ENCODE results near the gene MTG1.
"Not testable (repeated sequence)": the region's sequence is repeated elsewhere in the genome, so short reads cannot be mapped to it uniquely, and the experiment has no call there.

Gene MTG1

DNA sequence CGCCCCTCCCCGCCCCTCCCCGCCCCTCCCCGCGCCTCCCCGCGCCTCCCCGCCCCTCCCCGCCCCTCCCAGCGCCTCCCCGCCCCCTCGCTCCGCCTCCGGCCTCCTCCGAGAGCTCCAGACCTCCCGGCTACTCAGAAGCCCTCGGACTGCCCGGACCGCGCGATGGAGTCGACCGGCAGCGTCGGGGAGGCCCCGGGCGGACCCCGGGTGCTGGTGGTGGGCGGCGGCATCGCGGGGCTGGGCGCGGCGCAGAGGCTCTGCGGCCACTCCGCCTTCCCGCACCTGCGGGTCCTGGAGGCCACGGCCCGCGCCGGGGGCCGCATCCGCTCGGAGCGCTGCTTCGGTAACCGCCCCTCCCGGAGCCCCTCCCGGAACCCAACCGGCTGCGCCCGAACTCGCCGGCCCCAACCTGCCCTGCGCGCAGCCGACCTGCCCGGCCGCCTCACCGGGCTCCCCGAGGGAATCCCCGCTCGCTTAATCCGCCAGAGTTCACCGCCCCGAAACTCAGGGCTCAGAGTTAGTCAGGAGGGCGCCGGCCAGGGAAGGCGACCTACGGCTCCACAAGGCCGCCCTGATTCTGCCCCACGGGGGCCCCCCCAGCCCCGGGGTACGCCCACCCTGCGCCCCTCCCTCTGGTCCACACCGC lies 14.7 kb upstream of the MTG1 start, which contains the start of gene PAOX:
Gene PAOX, plus strand, starts transcription at position 111 of the 649 bp plus-strand sequence. Its CDS starts 55 bp downstream, at position 166.
- no peak for DNase-seq

GRCh38 chr10:133379801-133380666 lies 13.9 kb upstream of the MTG1 start:
- no peak for DNase-seq

GRCh38 chr10:133381036-133381435 lies 12.9 kb upstream of the MTG1 start:
- no peak for DNase-seq

GRCh38 chr10:133383551-133383950 lies 10.4 kb upstream of the MTG1 start:
- no peak for DNase-seq

GRCh38 chr10:133384071-133384470 lies 9.9 kb upstream of the MTG1 start:
- no peak for DNase-seq

GRCh38 chr10:133385214-133385613 lies 8.7 kb upstream of the MTG1 start:
- DNase-seq, result no peak

DNA sequence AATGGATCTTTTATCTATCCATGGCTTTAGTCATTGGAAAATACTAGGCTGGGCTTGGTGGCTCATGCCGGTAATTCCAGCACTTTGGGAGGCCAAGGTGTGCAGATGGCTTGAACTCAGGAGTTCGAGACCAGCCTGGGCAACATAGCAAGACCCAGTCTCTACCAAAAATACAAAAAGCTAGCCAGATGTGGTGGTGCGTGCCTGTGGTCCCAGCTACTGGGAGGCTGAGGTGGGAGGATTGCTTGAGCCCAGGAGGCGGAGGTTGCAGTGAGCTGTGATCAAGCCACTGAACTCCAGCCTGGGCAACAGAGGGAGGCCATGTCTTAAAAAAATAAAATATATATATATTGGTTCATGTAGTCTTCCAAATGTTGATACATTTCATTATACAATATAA lies 7.0 kb upstream of the MTG1 start:
- not testable (repeated sequence) for DNase-seq

DNA sequence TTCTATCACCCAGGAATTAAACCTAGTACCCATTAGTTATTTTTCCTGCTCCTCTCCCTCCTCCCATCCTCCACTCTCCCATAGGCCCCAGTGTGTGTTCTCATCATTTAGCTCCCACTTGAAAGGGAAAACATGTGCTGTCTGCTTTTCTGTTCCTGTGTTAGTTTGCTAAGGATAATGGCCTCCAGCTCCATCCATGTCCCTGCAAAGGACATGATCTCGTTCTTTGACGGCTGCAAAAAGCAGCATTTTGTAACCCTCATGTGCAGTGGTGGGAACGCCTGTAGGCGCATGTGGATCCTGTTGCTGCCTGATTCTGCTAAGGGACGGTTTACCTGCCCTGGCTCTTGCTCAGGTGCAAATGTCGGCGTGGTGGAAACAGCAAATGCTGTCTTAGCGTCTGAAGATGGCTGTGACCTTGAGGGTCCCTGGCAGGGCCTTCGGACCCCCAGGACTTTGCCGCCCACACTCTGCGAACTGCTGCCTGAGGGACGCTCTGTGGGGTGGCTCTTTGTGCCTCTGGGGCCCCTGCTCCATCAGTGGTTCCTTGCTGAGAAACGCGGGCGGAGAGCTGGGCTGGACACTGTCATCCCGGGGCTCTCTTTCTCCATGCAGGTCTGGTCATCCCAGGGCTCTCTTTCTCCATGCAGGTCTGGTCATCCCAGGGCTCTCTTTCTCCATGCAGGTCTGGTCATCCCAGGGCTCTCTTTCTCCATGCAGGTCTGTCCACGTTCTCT lies 5.6 kb upstream of the MTG1 start:
- DNase-seq, result no peak

DNA sequence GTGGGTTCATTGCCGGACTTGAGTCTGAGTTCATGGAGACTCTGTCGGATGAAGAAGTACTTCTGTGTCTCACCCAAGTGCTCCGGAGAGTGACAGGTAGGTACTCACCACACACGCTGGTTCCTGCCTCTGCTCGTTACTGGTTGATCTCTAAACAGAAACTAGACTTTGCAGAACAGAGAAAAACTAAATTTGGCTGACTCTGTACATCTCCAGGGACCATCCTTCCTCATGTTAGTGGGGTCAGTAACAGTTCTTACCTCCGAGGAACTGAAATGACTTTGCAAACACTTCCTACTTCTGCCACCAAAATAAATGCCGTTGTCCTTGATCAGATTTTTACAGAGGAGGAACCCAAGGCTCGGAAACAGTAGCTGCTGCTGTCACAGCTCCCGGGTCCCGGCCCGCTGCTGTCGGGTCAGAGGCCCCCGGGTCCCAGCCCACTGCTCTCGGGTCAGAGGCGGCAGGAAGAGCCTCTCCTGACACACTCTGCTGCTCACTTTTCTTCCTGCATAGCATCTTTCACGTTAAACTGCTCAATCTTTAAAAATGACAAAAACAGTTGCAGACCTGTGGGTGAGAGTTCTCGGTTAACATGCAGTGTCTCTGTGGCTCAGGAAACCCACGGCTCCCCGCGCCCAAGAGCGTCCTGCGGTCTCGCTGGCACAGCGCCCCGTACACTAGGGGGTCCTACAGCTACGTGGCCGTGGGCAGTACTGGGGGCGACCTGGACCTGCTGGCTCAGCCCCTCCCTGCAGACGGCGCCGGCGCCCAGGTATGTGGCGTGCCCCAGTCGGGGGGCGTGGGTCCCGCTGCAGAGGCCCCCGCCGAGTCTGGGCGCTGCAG lies 4.8 kb upstream of the MTG1 start:
- no peak for DNase-seq

GRCh38 chr10:133390597-133391248 lies 3.2 kb upstream of the MTG1 start:
- DNase-seq, result no peak

GRCh38 chr10:133391249-133391635 lies 2.7 kb upstream of the MTG1 start:
- no peak for DNase-seq

DNA sequence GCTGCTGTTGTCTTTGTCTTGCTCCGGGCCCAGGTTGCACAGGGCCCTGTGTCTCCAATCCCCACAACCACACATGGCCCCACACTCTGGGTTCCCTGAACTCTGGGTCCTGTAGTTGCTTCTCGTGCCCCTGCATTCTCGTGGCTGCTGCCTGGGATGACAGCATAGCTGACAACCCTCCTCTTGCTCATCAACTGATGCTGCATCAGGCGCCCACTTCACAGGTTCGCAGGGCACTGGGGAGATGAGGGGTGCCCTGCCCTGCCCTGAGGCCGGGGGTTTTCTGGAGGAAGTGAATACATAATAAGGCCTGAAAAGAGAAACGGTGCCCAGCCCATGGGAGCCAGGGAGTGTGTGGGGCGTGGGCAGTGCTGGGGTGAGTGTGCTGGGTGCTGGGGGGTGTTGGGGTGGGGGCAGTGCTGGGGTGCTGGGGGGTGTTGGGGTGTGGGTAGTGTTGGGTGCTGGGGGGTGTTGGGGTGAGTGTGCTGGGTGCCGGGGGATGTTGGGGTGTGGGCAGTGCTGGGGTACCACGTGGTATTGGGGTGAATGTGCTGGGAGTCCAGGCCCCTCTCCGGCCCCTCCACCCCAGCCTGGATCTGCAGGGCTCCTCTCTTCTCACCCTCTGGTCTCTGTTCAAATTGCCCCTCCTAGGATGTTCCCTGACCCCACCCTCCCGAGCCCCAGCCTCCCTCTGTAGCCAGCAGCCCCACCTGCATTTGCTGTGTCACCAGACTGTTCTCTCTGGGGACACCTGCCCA lies 2.0 kb upstream of the MTG1 start:
- DNase-seq, result no peak

DNA sequence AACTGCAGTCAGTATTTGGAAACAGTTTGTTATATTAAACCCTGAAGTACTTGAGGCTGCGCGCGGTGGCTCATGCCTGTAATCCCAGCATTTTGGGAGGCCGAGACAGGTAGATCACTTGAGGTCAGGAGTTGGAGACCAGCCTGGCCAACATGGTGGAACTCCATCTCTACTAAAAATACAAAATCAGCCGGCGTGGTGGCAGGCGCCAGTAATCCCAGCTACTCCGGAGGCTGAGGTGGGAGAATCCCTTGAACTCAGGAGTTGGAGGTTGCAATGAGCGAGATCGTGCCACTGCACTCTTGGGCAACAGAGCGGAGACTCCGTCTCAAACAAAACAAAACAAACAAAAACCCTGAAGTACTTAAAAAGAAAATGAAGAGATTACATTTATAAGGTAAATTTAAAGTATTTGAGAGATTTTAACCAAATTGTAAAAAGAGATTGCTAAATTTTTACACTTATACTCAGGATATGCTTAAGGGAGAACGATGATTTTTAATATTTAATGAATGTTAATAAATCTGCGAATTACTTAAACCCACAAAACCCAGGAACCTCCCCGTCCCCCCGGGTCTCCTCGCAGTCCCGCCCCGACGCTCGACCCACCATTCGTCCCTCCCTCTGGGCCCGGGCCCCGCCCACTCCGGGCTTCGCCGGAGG lies 425 bp upstream of the MTG1 start:
- no peak for DNase-seq

DNA sequence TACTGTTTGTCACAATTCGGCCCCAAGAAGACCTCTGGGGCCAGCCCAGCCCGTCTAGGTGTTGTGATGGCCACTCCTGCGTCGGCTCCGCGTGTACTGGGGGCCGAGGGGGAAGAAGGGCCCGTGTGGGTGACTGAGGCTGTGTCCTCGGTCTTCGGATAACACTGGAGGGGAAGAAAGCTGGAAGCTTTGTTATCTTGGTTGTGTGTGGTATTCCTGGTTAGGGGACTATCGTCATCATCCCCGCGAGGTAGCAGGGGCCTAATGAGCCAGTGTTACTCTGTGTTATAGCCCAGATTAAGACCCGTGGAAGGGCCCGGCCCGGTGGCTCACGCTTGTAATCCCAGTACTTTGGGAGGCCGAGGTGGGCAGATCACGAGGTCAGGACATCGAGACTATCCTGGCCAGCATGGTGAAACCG lies 854 bp downstream of the MTG1 start:
- no peak for DNase-seq

DNA sequence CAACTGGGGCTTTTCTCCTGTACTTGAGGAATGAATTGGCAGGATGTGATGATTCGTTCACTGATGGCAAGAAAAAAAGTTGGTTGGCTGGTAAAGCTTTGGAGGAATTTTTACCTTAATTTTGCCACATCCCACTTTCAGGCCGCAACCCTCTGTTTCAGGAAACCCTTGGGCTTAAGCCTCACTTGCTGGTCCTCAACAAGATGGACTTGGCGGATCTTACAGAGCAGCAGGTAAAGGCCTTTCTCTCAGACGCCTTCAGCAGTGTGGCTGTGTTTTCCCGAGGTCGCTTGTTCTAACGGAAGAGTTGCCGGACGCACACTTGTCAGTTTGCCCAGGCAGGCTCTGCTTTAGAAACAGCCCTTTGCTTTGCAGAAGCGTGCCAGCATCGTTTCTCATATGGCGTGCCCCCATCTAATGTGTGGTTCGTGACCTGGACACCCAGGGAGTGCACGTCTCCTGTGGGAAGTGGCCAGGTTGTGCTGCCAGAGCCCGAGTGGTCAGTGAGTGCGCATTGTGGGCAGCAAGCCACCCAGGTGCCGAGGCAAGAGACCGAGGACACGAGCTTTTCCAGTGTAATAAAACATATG lies 2.2 kb downstream of the MTG1 start:
- DNase-seq, result no peak

DNA sequence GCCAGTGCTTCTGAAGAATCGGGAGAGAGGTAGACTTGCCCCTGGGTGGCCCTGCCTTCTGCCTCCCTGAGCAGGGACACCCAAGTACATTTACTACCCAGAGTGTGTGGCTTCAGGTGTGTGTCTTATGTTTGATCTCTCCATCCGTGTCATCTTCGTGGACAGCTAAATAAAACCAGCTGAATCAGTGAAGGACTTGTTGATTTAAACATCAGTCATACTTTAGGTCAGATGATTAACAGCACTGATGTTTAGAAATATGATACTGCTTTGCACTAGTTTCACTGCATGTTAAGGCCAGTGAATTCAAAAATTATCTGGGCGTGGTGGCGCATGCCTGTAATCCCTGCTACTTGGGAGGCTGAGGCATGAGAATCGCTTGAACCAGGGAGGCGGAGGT lies 4.0 kb downstream of the MTG1 start:
- DNase-seq, result no peak

- no peak for DNase-seq
These were observed 5.2 kb downstream of the MTG1 start for GRCh38 chr10:133399123-133399601.

DNA sequence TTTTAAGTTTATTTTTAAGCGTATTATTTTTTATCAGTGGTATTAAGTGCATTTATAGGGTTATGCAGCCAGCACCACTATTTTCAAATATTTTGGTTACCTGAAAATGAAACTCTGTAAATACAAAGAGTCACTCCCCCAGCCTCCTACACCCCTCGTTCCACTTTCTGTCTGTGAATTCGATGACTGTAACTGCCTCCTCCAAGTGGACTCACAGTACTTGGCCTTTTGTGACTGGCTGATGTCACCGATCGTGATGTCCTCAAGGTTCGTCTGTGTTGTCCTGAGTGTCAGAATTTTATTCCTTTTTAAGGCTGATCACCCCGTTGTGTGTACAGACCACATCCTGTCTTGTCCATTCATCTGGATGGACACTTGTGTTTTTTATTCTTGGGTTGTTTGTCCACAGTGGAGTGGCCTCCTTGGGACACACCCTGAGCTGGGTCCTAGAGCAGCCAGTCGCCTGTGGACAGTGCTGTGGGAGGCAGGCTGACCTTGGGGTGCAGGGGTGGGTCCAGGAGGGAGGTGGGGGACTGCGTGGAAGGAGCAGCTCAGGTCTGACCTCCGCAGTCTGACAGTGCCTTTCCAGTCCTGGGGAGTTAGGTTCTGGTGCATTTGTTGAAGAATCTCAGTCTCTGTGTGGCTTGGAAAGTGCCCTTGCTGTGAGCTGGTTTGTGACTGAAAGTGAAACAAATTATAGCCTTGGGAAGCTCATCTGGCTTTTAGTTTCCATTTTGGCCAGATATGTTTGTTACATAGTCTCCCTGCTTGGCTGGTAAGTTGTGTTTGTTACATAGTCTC lies 6.9 kb downstream of the MTG1 start:
- DNase-seq, result no peak

- DNase-seq, result no peak
These were observed 7.5 kb downstream of the MTG1 start for GRCh38 chr10:133401500-133401899.

All from NCI-H187 (cell line).